ENCODE data around the gene TMEM221. TPM values are rescaled to one million over a fixed set of nuclear protein-coding genes. Genes with fewer than 3 reads are reported as not detected.

Gene TMEM221
- total and polyA plus RNA-seq, 11 donors, result 0.04 to 0.52 TPM; not detected in 9

GRCh38 chr19:17441241-17442021, 7.0 kb downstream of the TMEM221 start:
- H3K9me3 ChIP-seq, result no peaks in the 10 kb centered on the region
- ATAC-seq (peak in 3 of 4 donors; percentile 36 to 41 (median 41)), DNase-seq (peak in 1 of 5 donors; percentile 8)
- intact Hi-C loops (cut with DNase I), result loop anchor here in 3 of 10 donors (10.0 kb wide), 2 partner anchors 343 to 413 kb away; partner anchors contain the start of gene RPL18A (in 2 of the 3)
- WGBS, 4 donors, result 51 to 64% (median 55%) methylated on average over 8 of the region's 8 CpGs
- no peaks in the 10 kb centered on the region for H3K27me3 ChIP-seq
- peaks cover 0 to 4% (median 0%) of the 10 kb centered on the region in 12 donors for H3K4me1 ChIP-seq
- TF ChIP-seq CTCF (IDR thresholded peaks at IDR 0.05) (peak in 11 of 12 donors; percentile 11 to 52 (median 36)), POLR2A (IDR thresholded peaks at IDR 0.05) (no peak)
- H3K4me3 ChIP-seq, result no peak overlapping the region
- H3K36me3 ChIP-seq, result no peaks in the 10 kb centered on the region
- H3K27ac ChIP-seq, result no peak overlapping the region

- Histone ChIP-seq H3K9me3 (peaks cover 0 to 5% (median 0%) of the 10 kb centered on the region in 12 donors), H3K27me3 (no peaks in the 10 kb centered on the region), H3K27ac (no peak overlapping the region), H3K4me3 (no peak overlapping the region), H3K4me1 (no peaks in the 10 kb centered on the region), H3K36me3 (peaks cover 0 to 4% (median 0%) of the 10 kb centered on the region in 9 donors)
- DNase-seq, result peak in 1 of 5 donors; percentile 9
- ATAC-seq, result no peak
- 73 to 85% (median 82%) methylated on average over 7 of the region's 7 CpGs for WGBS, 4 donors
- intact Hi-C loops (cut with DNase I), result no loop called here
- no peak for TF ChIP-seq CTCF (IDR thresholded peaks at IDR 0.05)
- no peak for TF ChIP-seq POLR2A (IDR thresholded peaks at IDR 0.05)
Measured at GRCh38 chr19:17436874-17437267, 11.6 kb downstream of the TMEM221 start.

GRCh38 chr19:17436094-17436873, 12.2 kb downstream of the TMEM221 start:
- no peaks in the 10 kb centered on the region for H3K27me3 ChIP-seq
- 95 to 97% (median 97%) methylated on average over 17 to 25 of the region's 25 CpGs for WGBS, 4 donors
- no peaks in the 10 kb centered on the region for H3K4me1 ChIP-seq

More at GRCh38 chr19:17436094-17436873, 12.2 kb downstream of the TMEM221 start:
- H3K4me3 ChIP-seq, result no peak overlapping the region
- no peak overlapping the region for H3K27ac ChIP-seq
- H3K36me3 ChIP-seq, result peaks cover 0 to 4% (median 0%) of the 10 kb centered on the region in 9 donors
- intact Hi-C loops (cut with DNase I), result no loop called here
- ATAC-seq, result no peak
- peaks cover 0 to 5% (median 0%) of the 10 kb centered on the region in 12 donors for H3K9me3 ChIP-seq
- DNase-seq, result peak in 1 of 5 donors; percentile 37
- TF ChIP-seq POLR2A (IDR thresholded peaks at IDR 0.05) (no peak), CTCF (IDR thresholded peaks at IDR 0.05) (no peak)

Data from heart left ventricle (tissue), 16 donors.